ENCODE results near the gene PAX8.
A peak's percentile ranks its signal among the peaks of the same experiment; 100 is the strongest.

Gene PAX8

DNA sequence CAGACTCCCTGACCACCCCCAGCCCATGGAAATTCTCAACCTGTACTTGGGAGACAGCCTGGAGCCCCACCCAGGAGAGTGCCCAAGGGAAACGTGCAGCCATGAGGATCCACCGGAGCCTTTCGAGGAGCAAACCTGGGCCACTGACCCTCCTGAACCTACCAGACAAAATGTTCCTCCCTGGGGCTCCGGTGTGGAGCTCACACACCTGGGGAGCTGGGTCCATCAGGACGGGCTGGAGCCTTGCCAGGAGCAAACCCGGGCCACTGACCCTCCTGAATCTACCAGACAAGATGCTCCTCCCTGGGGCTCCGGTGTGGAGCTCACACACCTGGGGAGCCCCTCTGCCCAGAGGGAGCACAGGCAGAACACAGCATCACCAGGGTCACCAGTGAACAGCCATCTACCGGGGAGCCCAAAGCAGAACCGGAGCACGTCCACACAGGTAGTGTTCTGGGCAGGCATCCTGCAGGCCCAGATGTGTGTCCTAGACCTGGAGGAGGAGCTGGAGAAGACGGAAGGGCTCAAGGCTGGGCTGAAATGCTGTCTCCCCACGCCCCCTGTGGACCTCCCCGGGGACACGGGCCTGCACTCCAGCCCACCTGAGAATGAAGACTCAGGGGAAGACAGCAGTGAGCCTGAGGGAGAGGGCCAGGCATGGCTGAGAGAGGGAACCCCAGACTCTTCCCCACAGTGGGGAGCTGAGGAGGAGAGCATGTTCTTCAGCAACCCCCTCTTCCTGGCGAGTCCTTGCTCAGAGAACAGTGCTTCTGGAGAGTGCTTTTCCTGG lies 96.1 kb downstream of the PAX8 start:
- DNase-seq (ENCODE audit: low read depth in 2 of 2), result no peak

DNA sequence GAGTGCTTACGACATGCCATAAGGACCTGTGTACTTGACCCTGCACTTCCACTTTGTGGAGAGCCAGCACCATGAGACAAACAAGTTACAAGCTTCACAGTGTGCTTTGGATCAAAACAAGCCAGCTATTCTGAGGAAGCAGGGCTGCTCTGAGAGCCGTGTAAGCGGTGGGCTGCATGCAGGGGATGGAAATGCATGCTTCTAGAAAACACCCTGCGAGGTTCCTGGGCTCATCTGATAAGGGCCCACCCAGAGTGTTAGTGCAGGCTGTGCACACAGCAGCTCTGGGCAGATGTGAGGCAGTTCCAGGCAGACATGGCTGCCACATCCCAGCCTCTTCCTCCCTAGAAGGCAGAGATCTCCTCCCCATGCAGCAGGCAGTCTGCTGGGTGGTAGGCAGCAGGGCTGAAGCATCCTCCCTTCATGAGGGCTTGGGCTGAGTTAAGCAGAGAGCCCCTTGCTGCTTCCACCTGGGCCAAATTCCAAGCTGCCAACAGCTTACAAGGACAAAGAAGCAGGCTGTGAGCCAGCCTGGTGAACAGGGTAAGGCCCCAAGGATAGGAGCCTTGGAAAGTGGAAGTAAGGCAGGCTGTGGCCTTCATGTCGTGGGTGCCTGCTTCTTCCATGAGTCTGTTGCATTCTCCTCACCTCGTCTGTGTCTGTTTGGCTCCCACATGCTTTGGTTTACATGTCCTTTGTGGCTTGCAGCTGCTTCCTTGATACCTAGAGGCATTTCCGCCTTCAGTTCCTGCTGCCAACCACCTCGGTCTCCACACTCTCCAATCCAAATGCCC lies 97.3 kb downstream of the PAX8 start:
- no peak for DNase-seq (ENCODE audit: low read depth in 2 of 2)

DNA sequence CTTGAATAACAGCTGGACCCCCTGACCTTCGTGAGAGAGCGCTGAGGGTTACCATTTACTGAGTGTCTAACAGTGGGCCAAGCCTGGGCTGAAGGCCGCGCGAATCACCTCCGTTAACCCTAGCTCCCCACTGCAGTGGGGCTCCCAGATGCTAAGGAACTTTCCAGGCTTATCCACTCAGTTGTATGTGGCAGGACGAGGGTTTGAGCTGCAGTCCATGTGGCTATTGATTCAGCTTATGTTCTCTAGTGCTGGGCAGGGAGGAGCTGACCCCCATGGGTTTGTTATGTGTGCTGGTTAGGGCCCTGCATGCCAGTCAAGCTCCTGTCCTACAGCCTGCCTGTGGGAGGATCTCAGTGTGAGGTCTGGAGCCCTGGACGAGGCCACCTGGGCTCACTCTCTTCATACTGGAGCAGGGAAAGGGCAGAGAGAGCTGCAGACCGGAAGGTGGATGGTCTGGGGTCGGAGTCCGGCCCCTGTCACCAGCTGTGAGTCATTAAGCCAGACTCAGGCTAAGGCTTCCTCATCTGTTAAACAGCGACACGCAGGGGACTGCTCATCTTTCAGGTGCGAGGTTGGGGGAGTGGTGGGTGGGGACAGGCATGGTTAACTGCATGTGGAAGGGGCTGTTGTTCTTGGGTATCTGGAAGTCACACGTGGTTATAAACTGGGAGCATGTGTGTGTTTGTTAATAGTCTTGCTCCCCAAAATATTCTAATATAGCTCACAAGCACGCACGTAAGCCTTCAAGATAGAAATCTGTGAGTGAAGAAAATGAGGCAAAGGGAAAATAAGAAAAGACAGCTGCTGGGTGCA lies 98.4 kb downstream of the PAX8 start:
- DNase-seq (ENCODE audit: low read depth in 2 of 2), result no peak

DNA sequence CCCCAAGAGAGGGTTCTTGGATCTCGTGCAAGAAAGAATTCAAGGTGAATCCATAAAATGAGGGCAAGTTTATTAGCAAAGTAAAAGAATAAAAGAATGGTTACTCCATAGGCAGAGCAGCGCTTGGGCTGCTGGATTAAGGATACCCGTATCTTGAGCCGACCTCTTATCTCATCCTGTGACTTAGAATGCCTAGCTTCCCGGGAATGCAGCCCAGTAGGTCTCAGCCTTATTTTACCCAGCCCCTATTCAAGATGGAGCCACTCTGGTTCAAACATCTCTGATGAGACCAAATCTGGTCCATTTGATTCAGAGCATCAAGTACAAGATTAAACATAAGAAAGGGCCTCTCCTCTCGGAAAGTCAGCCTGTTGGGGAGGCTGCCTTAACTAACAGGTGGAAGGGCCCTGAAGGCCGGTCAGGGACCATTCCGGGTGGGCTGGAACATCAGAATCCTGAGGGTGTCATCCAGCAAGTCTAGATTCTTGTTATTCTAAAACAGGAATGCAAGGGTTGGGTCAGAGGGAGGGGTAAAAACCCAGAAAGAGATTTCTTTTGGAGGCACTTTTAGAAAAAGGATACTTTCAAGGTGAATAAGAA lies 99.2 kb downstream of the PAX8 start:
- no peak for DNase-seq (ENCODE audit: low read depth in 2 of 2)

DNA sequence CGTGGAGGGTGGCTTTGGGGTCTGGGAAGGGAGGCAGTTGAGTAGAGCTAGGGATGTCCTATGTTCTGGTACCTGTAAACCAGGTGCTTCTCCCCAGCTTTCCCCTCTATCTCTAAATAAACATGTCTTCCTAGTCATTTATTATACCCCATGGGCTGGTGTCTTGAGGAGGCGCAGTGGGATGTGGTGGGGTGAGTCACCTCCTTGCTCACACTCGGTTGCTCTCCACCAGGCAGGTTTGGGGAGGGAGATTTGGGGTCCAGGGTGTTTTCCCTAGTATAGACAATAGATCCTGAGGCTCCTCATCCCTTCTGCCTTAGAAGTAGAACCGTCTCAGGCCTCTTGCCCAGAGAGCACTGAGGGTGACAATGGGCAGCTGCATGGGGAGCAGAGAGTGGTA lies 99.8 kb downstream of the PAX8 start:
- no peak for DNase-seq (ENCODE audit: low read depth in 2 of 2)

DNA sequence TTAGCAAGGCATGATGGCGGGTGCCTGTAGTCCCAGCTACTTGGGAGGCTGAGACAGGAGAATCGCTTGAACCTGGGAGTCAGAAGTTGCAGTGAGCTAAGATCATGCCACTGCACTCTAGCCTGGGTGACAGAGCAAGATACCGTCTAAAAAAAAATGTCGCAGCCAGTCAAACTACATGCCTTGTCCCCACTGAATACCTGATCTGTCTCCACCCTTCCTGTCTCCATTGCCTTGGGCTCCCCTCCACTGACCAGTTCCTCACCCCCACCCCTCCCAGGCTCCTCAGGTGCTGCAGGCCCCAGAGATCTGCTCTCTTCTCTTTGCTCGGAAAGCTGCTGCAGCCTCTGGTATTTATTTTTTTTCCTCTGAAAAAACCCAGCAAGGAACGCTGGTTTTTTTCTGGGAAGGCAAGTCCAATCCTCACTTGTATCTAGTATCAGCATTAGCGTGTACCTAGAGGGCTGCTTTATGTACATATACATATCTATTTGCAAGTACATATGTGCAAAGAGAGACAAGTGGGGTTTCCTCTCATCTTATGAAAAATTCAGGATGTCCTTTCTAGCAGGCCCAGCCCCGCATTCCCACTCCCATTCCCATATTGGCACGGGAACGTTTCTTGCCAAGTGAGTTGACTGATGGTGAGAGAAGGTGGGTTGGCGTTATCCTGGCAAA lies 100.5 kb downstream of the PAX8 start:
- DNase-seq (ENCODE audit: low read depth in 2 of 2), result no peak

DNA sequence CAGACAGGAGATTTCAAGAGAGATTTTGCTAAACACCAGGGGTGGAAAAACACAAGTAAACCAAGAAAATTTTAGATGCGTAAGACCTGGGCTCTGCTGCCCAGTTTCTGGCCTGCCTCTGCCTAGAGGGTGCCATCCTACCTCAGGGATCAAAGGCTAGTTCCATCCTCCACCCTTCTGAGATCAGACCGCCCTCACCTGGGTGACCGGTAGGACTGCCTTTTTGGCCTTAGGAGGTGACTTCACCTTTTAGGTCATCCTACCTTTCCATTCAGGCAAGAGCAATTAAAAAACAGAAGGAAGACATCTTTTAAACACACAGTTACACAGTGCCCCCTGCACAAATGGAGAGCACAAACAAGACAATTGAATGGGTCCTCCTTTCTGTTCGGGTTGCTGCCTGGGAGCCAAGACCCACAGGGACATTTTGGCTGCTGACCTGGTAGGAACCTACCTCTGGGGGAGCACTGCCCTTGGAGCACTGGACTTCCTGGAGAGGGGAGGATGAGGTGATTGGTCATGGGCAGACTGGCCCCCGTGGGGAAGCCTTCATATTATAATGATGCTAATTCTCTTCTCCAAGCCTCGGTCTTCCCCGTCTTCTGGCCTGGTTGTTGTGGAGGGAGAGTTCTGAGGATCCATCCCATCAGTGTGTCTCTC lies 101.9 kb downstream of the PAX8 start:
- no peak for DNase-seq (ENCODE audit: low read depth in 2 of 2)

DNA sequence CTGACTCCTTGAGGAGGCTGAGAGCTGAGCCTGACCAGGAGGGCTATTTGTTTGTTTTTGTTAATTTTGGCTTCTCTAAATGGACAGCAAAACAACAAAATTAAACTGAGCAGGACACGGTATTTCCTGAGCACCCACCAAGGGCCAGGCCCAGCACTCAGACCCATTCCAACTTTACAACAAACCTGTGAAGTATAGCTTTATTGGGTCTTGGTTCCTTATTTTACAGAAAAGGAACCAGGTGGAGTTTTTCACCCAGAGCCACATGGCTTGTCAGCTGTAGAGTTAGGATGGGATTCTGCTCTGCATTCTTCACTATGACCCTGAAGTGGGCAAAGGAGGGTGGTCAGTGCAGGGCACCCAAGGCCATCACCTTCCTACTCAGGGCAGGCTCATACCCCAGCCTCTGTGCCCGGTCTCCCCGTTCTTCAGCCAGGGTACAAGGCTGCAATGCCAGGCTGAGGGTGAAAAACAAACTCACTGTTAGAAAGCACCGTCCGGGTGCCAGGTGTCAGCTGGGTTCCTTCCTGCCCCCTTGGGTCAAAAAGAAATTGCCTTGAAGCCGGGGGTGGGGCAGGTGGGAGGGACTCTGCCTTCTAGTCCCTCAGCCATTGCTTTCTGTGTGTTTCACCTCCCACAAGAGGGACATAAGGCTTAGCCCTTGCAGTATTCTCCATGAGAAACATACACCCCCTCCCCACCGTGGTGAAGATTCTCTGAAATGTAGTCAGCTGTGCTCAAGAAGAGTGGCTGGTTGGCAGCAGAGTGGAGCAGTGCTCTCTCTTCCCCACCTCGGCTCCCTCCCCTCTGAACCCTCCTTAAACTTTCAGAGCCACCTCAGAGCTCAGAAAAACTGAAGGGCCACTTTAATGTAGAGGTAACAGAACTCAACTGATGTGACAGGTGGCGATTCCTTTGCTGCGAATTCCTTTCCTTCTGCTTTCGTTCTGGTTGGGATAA lies 102.7 kb downstream of the PAX8 start:
- no peak for DNase-seq (ENCODE audit: low read depth in 2 of 2)

DNA sequence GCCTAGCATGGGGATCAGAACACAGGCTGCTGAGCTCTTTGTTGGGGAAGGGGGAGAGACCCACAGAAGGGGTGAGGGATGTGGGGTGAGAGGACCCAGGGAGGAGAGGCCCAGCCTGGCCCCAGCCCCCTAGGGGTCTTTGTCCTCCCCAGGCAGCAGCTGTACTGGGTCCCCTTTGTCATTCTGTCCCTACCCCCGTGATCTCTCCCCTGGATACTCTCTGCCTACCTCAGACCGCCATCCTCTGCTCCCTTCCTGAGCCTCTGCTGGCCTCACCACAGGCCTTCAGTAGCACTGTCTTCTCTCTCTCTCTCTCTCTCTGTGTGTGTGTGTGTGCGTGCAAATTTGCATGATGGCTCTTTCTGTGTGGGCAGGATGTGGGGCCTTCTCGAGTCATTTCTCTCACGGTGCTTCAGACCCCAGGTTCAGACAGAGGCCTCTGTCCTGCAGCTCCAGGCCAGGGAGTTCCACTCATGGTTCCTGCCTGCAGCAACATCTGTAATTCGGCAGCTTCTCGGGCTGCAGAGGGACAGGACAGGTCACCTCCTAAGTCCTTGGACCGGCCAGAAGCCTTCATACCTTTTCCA lies 103.6 kb downstream of the PAX8 start:
- DNase-seq (ENCODE audit: low read depth in 2 of 2), result peak in 1 of 2 donors; percentile 55

DNA sequence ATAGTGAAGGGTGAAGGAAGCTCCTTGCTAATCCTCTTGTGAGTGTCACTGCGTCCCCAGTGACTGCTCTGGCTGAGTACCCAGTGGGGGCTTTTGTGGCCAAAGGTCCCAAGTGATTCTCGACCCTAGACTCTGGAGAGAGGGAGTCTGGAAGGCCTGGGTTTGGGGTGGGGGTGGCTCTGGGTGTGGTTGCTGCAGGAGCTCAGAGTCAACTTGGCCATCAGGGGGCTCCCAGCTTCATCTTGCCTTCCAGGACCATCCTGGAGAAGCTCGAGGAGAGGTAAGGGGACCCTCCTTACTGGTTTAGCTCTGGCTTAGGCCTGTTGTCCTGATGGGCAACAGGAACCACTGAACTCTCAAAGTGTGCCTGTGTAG lies 104.4 kb downstream of the PAX8 start:
- no peak for DNase-seq (ENCODE audit: low read depth in 2 of 2)

DNA sequence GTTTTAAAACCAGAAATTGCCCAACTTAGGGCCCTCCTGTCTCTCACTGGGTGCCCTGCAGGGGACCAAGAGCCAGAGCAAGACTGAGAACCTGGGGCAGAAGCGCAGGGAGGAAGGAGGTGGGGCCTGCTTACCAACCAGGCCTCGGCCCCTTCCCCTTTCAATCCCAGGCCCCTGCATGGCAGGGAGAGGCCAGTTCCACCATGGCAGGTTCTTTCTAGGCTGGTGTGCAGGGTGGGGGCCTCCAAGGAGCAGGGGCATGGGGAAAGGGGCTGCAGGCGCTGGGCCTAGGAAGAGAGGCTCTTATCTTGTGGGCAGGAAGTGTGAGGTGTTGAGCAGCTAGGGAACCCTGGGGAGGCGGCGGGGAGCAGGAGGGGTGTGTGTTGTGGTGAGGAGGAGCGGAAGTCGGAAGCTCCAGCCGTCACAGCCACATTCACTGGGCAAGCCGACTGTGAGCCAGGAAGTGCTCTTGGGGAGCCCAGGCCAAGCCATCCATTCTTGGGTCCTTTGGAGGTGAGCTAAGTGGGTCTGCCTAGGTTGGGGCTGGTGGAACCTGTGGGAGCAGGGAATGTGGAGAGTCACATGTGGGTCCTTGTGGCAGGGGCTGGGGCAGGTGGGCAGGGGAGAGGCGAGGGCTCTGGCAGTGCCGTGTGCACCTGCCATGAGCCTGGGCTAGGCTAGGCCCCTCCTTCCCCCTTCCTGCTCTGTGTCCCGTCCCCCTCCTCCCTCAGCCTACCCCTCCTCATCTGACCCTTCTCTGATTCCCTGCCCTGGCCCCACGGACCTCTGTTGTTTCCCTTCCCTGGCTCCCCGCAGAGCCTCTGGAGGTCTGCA lies 105.0 kb downstream of the PAX8 start, which contains the start of gene PSD4:
Gene PSD4 (plus strand): TSS at position 430 of the 834 bp plus-strand sequence. CDS start 8,486 bp downstream, outside the sequence.
- DNase-seq (ENCODE audit: low read depth in 2 of 2), result peak; percentile 79

DNA sequence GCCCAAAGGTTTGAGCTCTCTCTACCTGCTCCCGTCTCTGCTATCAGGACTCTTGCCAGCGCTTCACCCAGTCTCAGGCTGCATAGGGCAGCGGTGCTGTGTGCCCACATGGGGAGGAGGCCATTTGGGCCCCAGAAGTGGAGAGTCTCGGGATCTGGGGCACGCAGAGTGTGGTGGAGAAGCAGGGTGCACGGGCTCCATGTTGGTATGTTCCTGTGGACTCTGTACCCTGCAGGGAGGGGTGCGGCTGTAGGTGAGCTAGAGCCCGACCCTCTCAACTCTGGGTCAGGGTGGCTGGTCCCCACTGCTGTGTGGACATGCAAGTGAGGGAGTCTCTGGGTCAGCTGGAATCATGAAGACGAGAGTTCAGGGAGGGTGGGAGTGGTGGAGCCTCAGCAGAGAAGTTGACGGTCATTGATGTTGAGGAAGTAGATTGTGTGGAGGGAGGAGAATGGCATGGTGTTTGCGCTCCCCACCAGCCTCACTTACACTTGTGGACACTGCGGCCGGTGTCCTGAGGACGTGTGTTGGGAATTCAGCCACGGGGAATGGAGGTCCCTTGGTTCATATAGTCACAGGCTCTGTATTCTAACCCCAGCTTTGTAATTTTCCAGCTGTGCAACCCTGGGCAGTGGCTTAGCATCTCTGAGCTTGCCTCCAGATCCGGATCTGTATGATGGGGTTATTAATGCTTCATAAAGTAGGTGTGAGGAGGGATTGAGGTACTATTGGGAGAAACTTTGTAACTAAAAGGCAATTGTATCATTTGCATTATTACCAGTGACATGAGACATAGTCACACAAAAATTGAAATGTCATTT lies 105.8 kb downstream of the PAX8 start:
- no peak for DNase-seq (ENCODE audit: low read depth in 2 of 2)

DNA sequence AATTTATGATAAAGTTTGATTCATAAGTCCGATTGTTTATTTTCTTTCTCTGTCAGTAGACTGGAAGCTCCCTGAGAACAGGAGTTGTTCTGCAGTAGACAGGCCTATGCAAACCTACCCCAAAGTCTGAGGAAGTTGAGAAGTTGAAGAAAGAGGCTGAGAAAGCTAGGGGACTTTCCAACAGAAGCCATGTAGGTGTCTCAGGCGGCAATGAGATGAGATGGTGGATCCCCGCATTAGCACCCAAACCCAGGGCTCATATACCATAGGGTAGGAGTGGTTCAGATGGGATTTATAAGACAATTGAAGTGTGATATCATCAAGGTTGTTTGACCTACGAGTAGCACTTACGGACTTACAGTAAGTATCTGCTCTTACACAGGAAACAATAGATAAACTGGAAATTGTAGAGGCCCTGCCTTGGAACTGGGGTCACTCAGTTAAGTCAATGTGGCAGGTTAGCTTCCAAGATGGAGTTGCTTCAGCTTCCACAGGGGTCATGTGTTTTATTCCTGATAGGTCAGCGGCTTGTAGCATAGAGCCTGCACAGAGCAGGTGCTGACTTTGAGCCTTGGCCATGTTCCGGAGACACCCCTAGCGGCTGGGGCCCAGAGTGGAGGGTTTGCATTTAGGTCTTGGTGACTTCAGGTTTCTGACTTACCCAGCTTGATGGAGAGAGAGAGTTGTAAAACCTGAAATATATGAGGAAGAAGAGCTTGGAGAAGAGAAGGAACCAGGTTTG lies 107.2 kb downstream of the PAX8 start:
- no peak for DNase-seq (ENCODE audit: low read depth in 2 of 2)

DNA sequence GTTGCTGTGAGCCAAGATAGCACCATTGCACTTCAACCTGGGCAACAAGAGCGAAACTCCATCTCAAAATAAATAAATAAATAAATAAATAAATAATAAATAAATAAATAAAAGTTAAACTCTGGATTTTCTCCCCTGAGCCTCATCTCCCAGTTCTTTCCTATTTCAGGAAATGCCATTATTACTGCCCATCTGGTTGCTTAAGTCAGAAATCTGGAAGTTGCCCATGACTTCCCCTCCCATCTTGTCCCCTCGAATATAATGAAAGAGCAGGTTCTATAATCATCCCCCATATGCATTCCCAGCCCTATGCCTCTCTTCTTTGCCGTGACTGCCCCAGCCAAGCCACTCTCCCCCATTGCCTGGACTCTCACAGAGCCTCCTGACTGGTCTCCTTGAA lies 109.1 kb downstream of the PAX8 start:
- no peak for DNase-seq (ENCODE audit: low read depth in 2 of 2)

DNA sequence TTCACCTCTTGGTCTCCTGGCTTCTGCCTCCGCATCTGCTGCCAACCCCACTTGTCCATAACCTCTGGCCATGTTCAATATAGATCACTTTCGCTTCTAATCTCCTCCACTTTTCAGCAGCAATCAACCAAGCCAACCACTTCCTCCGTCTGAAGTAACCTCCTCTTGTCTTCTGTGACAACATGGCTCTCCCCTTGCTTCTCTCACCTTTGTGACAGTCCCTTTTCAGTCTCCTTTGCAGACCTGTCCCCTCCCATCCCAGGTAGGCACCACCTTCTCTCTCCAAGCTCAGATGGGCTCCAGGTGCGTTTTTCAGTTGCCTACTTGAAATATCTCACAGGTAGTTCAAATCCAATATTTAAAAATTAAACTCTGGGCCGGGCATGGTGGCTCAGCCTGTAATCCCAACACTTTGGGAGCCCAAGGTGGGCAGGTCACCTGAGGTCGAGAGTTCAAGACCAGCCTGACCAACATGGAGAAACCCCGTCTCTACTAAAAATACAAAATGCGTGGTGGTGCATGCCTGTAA lies 109.7 kb downstream of the PAX8 start:
- no peak for DNase-seq (ENCODE audit: low read depth in 2 of 2)

DNA sequence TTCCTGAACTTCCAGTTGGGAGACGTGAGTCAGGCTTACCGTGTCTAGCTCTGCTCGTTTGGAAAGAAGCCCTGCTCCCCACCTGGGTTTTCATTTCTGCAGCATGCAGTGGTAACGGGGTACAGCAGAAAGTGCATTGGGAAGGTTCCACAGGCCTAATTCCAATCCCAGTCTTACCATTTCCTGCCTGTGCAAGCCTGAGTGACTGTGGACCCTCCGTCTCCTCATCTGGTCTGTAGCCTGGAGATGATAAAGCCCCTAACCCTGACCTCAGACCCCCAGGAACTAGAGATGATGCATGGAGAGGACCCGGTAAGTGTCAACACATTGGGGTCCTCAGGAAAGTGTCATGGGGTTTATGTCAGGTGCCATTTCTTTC lies 110.8 kb downstream of the PAX8 start:
- DNase-seq (ENCODE audit: low read depth in 2 of 2), result no peak

Measured in stimulated activated CD8-positive, alpha-beta memory T cell treated with anti-CD3 and anti-CD28 coated beads, Interleukin-2, amount 100 ng/mL, for 48 hours (primary cell).